DOHH2 (cell line): ENCODE results near the gene MPZL2.

ENCODE experiments used
- EZH2phosphoT487 ChIP-seq: fragments of 200-600 bp; sonication (generic); IDR thresholded peaks from 2 replicates; pipeline ENCODE4 v1.6.1; 2017; ENCODE audit warnings: borderline replicate concordance, mild to moderate bottlenecking, antibody characterized with exemption, low read length, moderate library complexity, mixed read lengths
- TF ChIP-seq, protein P1 (sequence below): fragments of 200-600 bp; sonication (generic); IDR thresholded peaks from one replicate; pipeline ENCODE4 v1.5.1; 2014; ENCODE audit warnings: antibody characterized with exemption, mild to moderate bottlenecking, low read depth, low read length; ENCODE audit not compliant: poor library complexity, severe bottlenecking

GRCh38 chr11:118221419-118221818 is 42.7 kb downstream of the MPZL2 start:
- TF ChIP-seq, protein P1, sequence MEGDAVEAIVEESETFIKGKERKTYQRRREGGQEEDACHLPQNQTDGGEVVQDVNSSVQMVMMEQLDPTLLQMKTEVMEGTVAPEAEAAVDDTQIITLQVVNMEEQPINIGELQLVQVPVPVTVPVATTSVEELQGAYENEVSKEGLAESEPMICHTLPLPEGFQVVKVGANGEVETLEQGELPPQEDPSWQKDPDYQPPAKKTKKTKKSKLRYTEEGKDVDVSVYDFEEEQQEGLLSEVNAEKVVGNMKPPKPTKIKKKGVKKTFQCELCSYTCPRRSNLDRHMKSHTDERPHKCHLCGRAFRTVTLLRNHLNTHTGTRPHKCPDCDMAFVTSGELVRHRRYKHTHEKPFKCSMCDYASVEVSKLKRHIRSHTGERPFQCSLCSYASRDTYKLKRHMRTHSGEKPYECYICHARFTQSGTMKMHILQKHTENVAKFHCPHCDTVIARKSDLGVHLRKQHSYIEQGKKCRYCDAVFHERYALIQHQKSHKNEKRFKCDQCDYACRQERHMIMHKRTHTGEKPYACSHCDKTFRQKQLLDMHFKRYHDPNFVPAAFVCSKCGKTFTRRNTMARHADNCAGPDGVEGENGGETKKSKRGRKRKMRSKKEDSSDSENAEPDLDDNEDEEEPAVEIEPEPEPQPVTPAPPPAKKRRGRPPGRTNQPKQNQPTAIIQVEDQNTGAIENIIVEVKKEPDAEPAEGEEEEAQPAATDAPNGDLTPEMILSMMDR: no peak
- no peak for TF ChIP-seq EZH2phosphoT487
